Subcutaneous adipose tissue (tissue), 4 donors: ENCODE results near the gene BID. TPM values are rescaled to one million over a fixed set of nuclear protein-coding genes. Genes with fewer than 3 reads are reported as not detected.

Source experiments
- CTCF ChIP-seq: fragments of 450-650 bp; IDR thresholded peaks from one replicate; pipeline ENCODE4 v1.5.1; 2016; ENCODE audit warnings: low read depth, mild to moderate bottlenecking, control low read depth, antibody characterized with exemption, moderate library complexity
- total RNA-seq, 4 donors: library from RNA; depleted of rRNA; stranded (reverse); fragments of >200 nt; gene quantifications; one replicate each; pipeline ENCODE4 v1.1.0, GENCODE V29; 2016

The BID gene
- total RNA-seq, 4 donors from 2014 or later, result 24.2 to 53.0 (median 37.0) TPM

GRCh38 chr22:17794726-17795542 is 20.7 kb upstream of the BID start:
- TF ChIP-seq CTCF, result no peak

GRCh38 chr22:17792854-17793434 is 18.7 kb upstream of the BID start:
- no peak for TF ChIP-seq CTCF

- no peak for TF ChIP-seq CTCF
These were observed 18.0 kb upstream of the BID start for GRCh38 chr22:17792299-17792698.

GRCh38 chr22:17791196-17791595 is 16.9 kb upstream of the BID start:
- TF ChIP-seq CTCF, result no peak

- no peak for TF ChIP-seq CTCF
These were observed 15.3 kb upstream of the BID start for GRCh38 chr22:17789379-17790200.

GRCh38 chr22:17788528-17789378 is 14.5 kb upstream of the BID start:
- TF ChIP-seq CTCF, result no peak
